GM08714 (cell line): ENCODE measurements around the gene SECISBP2L.
"Not testable (repeated sequence)": the region's sequence is repeated elsewhere in the genome, so short reads cannot be mapped to it uniquely, and the experiment has no call there.

Experiments
- H3K4me3 ChIP-seq: fragments of 200-500 bp; sonication (Bioruptor generic); 2 replicates; pipeline ENCODE4 v1.5.1; 2014; ENCODE audit warnings: mild to moderate bottlenecking, low read length, inconsistent platforms
- ZNF274 ChIP-seq: IDR thresholded peaks from 2 replicates; pipeline ENCODE4 v1.6.1; 2012; ENCODE audit warnings: mild to moderate bottlenecking, low read depth, low read length

Gene SECISBP2L, protein sequence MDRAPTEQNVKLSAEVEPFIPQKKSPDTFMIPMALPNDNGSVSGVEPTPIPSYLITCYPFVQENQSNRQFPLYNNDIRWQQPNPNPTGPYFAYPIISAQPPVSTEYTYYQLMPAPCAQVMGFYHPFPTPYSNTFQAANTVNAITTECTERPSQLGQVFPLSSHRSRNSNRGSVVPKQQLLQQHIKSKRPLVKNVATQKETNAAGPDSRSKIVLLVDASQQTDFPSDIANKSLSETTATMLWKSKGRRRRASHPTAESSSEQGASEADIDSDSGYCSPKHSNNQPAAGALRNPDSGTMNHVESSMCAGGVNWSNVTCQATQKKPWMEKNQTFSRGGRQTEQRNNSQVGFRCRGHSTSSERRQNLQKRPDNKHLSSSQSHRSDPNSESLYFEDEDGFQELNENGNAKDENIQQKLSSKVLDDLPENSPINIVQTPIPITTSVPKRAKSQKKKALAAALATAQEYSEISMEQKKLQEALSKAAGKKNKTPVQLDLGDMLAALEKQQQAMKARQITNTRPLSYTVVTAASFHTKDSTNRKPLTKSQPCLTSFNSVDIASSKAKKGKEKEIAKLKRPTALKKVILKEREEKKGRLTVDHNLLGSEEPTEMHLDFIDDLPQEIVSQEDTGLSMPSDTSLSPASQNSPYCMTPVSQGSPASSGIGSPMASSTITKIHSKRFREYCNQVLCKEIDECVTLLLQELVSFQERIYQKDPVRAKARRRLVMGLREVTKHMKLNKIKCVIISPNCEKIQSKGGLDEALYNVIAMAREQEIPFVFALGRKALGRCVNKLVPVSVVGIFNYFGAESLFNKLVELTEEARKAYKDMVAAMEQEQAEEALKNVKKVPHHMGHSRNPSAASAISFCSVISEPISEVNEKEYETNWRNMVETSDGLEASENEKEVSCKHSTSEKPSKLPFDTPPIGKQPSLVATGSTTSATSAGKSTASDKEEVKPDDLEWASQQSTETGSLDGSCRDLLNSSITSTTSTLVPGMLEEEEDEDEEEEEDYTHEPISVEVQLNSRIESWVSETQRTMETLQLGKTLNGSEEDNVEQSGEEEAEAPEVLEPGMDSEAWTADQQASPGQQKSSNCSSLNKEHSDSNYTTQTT

DNA sequence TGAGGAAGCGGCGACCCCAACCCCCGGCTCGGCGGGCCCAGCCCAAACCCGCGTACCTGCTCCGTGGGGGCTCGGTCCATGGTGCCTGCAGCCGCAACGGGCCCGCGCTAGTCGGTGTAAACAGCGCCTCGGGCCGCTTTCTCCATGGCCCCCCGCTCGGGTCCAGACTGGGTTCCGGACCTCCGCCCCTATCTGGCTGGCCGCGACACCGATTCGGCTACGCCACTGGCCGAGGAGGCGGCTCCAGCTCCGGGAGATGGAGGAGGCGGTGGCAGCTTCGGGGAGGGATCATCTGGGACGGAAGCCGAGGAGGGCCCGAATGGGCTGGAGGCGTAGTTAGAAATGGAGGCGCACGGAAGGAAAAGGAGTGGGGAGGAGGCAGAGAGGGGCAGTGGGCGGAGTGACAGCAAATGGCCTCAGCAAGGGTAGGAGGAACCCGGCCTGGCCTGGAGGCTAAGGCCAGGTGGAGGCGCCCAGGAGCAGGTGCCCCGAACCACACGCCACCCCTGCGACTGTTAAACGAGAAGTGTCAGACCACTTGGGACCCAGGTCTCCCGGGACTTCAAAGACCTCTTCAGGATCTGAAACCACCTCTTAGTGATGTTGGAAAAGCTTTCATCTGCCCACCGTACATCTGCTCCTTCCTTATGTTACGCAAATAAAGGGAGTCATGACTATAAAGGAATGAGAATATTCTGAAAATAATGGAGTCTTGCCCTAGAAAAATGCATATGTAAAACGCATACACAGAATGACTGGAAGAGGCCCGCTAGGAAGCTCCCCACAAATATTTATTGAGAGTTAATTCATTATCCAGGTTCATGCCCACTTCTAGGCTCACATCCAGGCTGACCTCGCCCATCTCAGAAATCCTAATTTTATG lies at the start of gene SECISBP2L:
SECISBP2L (minus strand) TSS at position 227 of the 883 bp plus-strand sequence; CDS start at position 80, 147 bp downstream.
- TF ChIP-seq ZNF274 = no peak

DNA sequence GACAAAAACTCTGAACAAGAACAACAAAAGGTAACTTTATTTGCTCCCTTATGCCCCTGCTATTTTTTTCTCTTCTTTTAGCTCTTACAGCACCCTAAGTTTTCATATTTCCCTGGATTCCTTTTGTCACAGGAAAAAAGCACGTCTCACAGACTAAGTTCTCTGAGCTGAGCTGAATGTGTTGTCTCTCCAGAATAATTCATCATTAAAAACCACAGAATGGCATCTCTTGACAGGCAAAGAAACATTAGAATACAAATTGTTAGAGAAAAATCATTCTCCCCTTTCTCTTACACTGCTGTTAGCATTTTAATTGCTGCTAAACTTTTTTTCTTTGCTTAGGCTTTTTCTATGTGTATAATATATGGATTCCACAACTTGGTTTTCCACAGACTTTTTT lies 48.7 kb upstream of the SECISBP2L start:
- no peak overlapping the region for H3K4me3 ChIP-seq
- TF ChIP-seq ZNF274 = no peak

More for the DNA sequence above, at the start of gene SECISBP2L:
- H3K4me3 ChIP-seq = peak within 1 kb of the TSS; percentile 77

DNA sequence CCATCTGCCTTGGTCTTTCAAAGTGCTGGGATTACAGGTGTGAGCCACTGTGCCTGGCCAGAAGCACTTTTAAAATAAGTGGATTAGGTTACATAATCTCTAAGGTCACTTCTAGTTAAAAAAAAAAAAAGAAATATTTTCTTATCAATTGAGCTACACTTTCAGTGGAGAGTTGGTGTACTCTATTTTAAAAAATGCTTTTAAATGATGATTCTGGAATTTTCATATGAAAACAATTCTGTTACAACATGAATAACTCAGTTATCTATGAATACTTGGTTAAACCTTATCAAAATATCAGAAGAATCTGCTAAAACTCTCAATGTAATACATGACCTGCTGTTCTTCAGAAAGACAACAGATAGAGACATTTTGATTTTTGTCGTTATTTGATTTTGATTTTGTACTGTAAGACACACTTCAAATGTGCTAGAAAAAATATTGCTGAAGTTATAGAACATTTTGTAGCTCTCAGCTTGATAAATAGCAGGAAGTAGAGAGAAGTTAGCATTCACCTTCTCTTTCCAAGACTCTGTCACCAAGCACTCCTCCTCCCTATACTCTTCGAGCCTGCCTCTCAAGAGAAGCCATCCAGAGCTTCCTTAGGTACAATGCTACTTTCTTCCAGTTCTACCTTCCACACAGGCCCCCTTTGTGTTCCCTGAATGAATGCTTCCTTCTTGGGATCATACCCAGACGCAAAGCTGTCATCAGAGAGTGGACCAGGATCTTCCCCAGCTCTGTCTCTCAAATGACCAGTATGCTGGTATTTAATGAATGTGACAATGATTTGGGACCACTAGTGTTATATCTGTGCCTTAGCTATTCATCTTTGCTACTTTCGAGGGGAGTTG lies 47.2 kb upstream of the SECISBP2L start:
- H3K4me3 ChIP-seq = no peak overlapping the region
- no peak for TF ChIP-seq ZNF274

DNA sequence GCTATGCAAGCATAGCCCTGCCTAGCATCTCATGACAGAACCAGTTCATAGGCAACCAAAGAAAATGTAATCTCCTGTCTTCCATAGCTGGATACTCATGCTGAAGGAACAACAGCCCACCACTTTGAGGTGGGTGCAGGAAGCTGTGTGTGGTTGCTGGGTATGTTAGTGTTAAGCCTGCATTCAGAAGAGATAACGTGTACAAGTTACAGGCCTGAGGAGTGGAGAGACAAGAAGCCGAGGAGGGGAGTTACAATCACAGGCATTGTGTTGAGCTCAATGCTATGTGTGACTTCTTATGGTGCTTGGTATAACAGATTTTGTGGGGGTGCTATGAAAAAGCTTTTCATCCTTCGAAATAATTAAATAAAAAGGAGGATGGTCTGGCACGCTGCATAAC lies 42.8 kb upstream of the SECISBP2L start:
- no peak for TF ChIP-seq ZNF274
- no peak overlapping the region for H3K4me3 ChIP-seq

DNA sequence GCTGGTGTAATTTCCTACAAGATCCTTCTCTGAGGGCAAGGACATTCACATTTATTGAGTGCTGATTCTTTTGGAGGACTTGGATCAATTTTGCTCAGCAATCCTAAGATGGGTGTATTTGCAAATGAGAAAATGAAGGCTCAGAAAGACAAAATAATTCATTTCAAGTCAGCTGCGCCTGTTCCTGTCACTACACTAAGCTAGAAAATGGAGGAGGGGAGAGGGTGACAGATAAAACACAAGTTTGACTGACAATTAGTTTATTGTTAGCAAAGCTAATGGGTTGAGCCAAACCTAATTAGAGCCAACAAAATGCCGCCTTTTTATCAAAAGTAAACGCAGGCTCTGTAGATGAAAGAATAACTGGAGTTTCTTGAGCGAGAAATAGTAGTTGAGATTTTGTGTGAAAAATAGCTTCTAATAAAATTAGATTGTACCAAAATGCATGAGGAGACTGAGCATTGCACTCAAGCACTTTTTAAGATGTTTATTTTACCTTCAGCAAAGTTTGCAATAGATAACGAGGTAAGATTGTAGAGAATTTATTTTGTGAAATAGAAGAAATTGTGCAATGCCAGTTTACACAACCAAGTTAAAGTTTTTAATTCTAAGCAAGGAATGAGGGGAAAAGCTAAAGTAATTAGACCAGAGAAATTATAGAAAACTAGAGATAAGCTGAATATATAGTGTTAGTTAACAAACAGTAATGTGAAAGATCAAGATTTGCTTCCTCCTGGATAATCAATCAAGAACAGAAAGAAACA lies 39.6 kb upstream of the SECISBP2L start:
- H3K4me3 ChIP-seq = no peak overlapping the region
- no peak for TF ChIP-seq ZNF274

DNA sequence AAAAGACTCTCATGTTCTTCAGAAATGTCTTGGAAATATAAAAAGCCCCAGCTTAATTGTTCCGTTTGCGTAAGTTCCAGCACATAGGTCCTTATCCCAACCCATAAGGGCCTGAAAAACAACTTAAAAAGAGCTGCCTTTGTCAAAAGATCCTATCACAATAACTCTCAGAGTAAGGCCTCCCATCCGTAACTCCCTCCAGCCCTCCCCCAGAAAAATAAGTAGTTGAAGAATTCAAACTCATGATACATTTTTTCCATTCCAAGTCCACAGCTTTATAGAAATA lies 38.0 kb upstream of the SECISBP2L start:
- TF ChIP-seq ZNF274 = no peak
- no peak overlapping the region for H3K4me3 ChIP-seq

DNA sequence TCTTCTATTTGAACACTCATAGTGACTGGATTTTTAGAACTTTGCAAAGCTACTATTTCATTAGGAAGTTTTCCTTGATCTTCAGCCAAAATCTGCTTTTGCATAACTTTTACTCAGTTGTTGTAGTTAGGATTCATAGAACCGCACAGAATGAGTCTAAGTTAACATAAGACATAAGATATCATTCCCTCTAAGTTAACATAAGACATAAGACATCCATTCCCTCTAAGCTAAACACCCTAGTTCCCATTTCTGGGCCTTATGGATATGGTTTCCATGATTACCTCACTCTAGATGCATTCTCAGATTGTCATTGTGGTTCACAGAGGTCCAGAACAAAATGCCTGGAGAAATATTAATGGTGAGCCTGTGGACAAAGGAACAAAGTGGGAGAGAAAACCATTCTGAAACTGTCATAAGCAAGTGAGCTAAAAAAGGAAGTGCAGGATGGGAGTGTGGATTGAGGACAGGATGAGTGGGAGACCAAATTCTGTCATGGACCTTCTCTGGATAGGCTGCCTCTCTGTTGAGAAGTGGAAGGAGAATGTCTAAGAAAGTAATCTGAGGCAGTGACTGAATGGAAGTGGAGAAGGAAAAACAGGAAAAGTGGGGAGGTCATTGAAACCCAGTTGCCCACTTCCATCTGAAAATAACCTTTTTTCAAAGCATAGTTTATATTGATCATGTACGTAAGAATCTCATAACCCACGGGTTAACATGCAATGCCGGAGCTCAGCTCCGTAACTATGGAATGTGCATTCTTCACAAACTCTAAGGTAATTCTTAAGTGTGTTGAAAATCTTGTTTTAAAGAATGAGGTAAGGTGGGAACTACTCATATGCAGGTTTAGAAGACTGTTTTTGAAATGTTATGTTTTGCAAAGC lies 37.4 kb upstream of the SECISBP2L start:
- no peak overlapping the region for H3K4me3 ChIP-seq
- TF ChIP-seq ZNF274 = no peak

DNA sequence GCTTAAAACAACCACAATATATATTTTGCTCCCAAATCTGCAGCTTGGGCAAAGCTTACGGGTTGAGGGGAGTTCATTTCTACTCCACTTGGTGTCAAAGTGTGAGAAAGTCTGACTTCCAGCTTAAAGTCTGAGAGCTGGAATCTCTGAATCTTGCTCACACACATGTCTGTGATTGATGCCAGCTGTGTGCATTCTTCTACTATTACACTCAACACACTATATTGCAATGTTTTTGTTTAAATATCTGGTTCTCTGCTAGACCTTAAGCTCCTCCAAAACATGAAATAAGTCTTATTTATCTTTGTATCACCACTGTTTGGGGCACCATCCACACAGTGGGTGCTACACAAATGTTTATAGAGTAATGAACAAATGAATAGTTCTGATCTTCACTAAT lies 36.7 kb upstream of the SECISBP2L start:
- no peak for TF ChIP-seq ZNF274
- no peak overlapping the region for H3K4me3 ChIP-seq

DNA sequence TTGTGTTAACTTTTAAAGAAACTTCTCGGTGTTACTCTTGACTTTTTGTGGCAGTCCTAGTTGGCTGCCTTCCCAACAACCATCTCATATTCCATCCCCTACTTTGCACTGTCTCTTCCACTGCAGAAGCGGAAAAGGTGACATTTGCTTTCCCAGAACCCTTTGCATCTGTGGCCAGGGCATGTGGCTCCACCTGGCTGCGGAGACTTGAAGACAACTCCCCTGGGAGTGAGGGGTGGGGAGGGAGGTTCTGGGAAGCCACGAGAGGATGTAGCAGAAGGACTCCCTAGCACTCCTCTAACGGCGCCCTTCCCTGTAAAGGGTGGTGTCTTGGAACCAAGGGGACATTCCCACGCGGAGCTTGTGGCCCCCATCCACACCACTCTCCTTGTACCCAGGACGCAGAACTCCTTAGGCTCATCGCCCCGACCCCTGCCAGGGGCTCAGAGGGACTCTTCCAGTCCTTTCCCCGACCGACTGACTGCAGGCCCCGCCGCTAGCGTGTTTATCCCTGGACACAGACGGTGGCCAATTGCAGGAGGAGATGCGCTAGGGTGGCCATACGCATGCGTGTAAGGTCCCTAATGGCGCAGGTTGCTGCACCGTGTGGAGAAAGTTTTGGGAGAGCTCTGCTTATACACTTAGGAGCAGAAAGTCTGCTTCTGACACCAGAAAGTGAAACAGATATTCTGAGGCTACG lies 33.2 kb upstream of the SECISBP2L start:
- H3K4me3 ChIP-seq = no peak overlapping the region
- TF ChIP-seq ZNF274 = no peak

DNA sequence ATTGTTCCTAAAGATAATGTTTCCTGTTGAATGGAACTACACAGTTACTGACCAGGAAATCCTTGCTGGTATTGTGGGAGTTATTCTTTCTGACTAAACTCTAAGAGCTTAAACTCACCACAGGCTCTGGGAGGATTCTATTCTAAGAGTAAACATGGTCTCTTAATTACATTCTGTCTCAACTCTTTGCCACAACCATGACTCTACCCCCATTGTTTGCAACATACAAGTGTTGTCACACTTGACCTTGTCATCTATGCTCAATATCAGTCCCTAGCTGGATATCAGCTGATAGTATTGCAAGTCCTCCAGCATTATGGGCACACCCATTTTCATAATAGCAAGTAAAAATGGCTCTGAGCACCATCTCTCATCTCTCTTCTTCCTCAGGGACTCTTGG lies 29.6 kb upstream of the SECISBP2L start:
- TF ChIP-seq ZNF274 = no peak
- no peak overlapping the region for H3K4me3 ChIP-seq

DNA sequence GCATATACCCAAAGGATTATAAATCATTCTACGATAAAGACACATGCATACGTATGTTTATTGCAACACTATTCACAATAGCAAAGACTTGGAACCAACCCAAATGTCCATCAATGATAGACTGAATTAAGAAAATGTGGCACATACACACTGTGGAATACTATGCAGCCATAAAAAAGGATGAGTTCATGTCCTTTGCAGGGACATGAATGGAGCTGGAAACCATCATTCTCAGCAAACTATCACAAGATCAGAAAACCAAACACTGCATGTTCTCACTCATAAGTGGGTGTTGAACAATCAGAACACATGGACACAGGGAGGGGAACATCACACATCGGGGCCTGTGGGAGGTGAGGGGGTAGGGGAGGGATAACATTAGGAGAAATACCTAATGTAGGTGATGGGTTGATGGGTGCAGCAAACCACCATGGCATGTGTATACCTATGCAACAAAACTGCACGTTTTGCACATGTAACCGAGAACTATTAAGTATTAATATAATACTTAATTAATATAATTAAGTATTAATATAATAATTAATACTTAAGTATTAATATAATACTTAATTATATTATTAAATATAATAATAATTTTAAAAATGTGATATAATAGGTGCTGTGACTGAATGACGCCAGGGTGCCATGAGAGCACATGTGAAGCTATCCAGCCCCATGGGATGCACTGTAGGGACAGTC lies 28.5 kb upstream of the SECISBP2L start:
- not testable (repeated sequence) for H3K4me3 ChIP-seq
